ENCODE measurements around the gene YKT6.

The YKT6 gene

GRCh38 chr7:44232901-44233715, 32.3 kb downstream of the YKT6 start:
- Mint-ChIP-seq H3K9me3 (no peaks in the 10 kb centered on the region), H3K27ac (no peak overlapping the region), H3K4me1 (no peaks in the 10 kb centered on the region), H3K27me3 (ENCODE audit: low read depth) (peaks cover 8% of the 10 kb centered on the region), H3K4me3 (no peak overlapping the region), H3K36me3 (ENCODE audit: low read depth) (no peaks in the 10 kb centered on the region)
- TF ChIP-seq CTCF (IDR thresholded peaks at IDR 0.05; ENCODE audit: unreplicated experiment in 3 of 3) = no peak

GRCh38 chr7:44235066-44235465, 34.3 kb downstream of the YKT6 start:
- Mint-ChIP-seq H3K9me3 (no peaks in the 10 kb centered on the region), H3K4me1 (no peaks in the 10 kb centered on the region), H3K27ac (no peak overlapping the region), H3K36me3 (ENCODE audit: low read depth) (no peaks in the 10 kb centered on the region), H3K4me3 (no peak overlapping the region), H3K27me3 (ENCODE audit: low read depth) (peaks cover 8% of the 10 kb centered on the region)
- no peak for TF ChIP-seq CTCF (IDR thresholded peaks at IDR 0.05; ENCODE audit: unreplicated experiment in 3 of 3)

GRCh38 chr7:44235582-44236332, 35.0 kb downstream of the YKT6 start:
- no peak for TF ChIP-seq CTCF (IDR thresholded peaks at IDR 0.05; ENCODE audit: unreplicated experiment in 3 of 3)
- Mint-ChIP-seq H3K9me3 (no peaks in the 10 kb centered on the region), H3K27me3 (ENCODE audit: low read depth) (peaks cover 8% of the 10 kb centered on the region), H3K4me1 (no peaks in the 10 kb centered on the region), H3K36me3 (ENCODE audit: low read depth) (no peaks in the 10 kb centered on the region), H3K4me3 (no peak overlapping the region), H3K27ac (no peak overlapping the region)

- no peaks in the 10 kb centered on the region for H3K4me1 Mint-ChIP-seq
- H3K27ac Mint-ChIP-seq = no peak overlapping the region
- no peak for TF ChIP-seq CTCF (IDR thresholded peaks at IDR 0.05; ENCODE audit: unreplicated experiment in 3 of 3)
- H3K27me3 Mint-ChIP-seq (ENCODE audit: low read depth) = peaks cover 8% of the 10 kb centered on the region
- no peaks in the 10 kb centered on the region for H3K36me3 Mint-ChIP-seq (ENCODE audit: low read depth)
- H3K4me3 Mint-ChIP-seq = no peak overlapping the region
- H3K9me3 Mint-ChIP-seq = no peaks in the 10 kb centered on the region
These were observed 35.6 kb downstream of the YKT6 start for GRCh38 chr7:44236333-44236728.

- Mint-ChIP-seq H3K9me3 (no peaks in the 10 kb centered on the region), H3K27me3 (ENCODE audit: low read depth) (peaks cover 8% of the 10 kb centered on the region), H3K36me3 (ENCODE audit: low read depth) (no peaks in the 10 kb centered on the region), H3K4me3 (no peak overlapping the region), H3K4me1 (no peaks in the 10 kb centered on the region), H3K27ac (no peak overlapping the region)
- TF ChIP-seq CTCF (IDR thresholded peaks at IDR 0.05; ENCODE audit: unreplicated experiment in 3 of 3) = no peak
These were observed 36.9 kb downstream of the YKT6 start for GRCh38 chr7:44237696-44238095.

All from nephron (organoid).